HEK293T (cell line): ENCODE results near the gene PAFAH1B2.

Experiments used
- ARNT ChIP-seq: fragments of 450-650 bp; IDR thresholded peaks from 2 replicates; pipeline ENCODE4 v1.6.1; 2017; ENCODE audit warnings: mild to moderate bottlenecking
- ELF4 ChIP-seq: fragments of 450-650 bp; IDR thresholded peaks from 2 replicates; pipeline ENCODE4 v1.6.1; 2017; ENCODE audit warnings: antibody characterized with exemption
- FOXA1 ChIP-seq: fragments of 450-650 bp; IDR thresholded peaks from 2 replicates; pipeline ENCODE4 v1.6.1; 2016; ENCODE audit warnings: mild to moderate bottlenecking
- FOXK2 ChIP-seq: fragments of 450-650 bp; IDR thresholded peaks from 2 replicates; pipeline ENCODE4 v1.6.1; 2016; ENCODE audit warnings: mild to moderate bottlenecking
- FOXM1 ChIP-seq: fragments of 450-650 bp; IDR thresholded peaks from 2 replicates; pipeline ENCODE4 v1.6.1; 2017; ENCODE audit warnings: mild to moderate bottlenecking, borderline replicate concordance
- HDGF ChIP-seq: fragments of 450-650 bp; IDR thresholded peaks from 2 replicates; pipeline ENCODE4 v1.6.1; 2017; ENCODE audit warnings: antibody characterized with exemption, borderline replicate concordance
- L3MBTL2 ChIP-seq: fragments of 450-650 bp; conservative IDR thresholded peaks from 2 replicates; pipeline ENCODE4 v1.6.1; 2016; ENCODE audit warnings: mild to moderate bottlenecking
- LEF1 ChIP-seq: fragments of 450-650 bp; IDR thresholded peaks from 2 replicates; pipeline ENCODE4 v1.6.1; 2017; ENCODE audit warnings: mild to moderate bottlenecking, borderline replicate concordance
- SP1 ChIP-seq: fragments of 450-650 bp; IDR thresholded peaks from 2 replicates; pipeline ENCODE4 v1.6.1; 2017
- ZNF384 ChIP-seq: fragments of 450-650 bp; IDR thresholded peaks from 2 replicates; pipeline ENCODE4 v1.6.1; 2016
- TF ChIP-seq, protein P1 (sequence below): fragments of 450-650 bp; IDR thresholded peaks from 2 replicates; pipeline ENCODE4 v1.6.1; 2016

- TF ChIP-seq FOXK2, result no peak
- TF ChIP-seq, protein P1, sequence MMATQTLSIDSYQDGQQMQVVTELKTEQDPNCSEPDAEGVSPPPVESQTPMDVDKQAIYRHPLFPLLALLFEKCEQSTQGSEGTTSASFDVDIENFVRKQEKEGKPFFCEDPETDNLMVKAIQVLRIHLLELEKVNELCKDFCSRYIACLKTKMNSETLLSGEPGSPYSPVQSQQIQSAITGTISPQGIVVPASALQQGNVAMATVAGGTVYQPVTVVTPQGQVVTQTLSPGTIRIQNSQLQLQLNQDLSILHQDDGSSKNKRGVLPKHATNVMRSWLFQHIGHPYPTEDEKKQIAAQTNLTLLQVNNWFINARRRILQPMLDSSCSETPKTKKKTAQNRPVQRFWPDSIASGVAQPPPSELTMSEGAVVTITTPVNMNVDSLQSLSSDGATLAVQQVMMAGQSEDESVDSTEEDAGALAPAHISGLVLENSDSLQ, result no peak
- no peak for TF ChIP-seq ZNF384
- TF ChIP-seq ARNT, result no peak
- TF ChIP-seq FOXA1, result no peak
- no peak for TF ChIP-seq LEF1
- TF ChIP-seq L3MBTL2, result no peak
- TF ChIP-seq HDGF, result no peak
- TF ChIP-seq FOXM1, result no peak
- TF ChIP-seq ELF4, result no peak
- TF ChIP-seq SP1, result no peak
Measured at GRCh38 chr11:117187428-117187798, 43.3 kb downstream of the PAFAH1B2 start.
